GOT3 (cell line): ENCODE data around the gene MCM5.
A peak's percentile ranks its signal among the peaks of the same experiment; 100 is the strongest.
"Not testable (repeated sequence)": the region's sequence is repeated elsewhere in the genome, so short reads cannot be mapped to it uniquely, and the experiment has no call there.

Source experiments
- DNase-seq: peaks from one replicate; lab custom pipeline; 2025; ENCODE audit warnings: mixed read lengths; lab: John Stamatoyannopoulos, UW

The MCM5 gene

GRCh38 chr22:35399678-35400500, at the start of gene MCM5:
MCM5 (plus strand) TSS chr22:35400140; CDS start chr22:35400439, 299 bp downstream.
- peak; percentile 81 for DNase-seq

DNA sequence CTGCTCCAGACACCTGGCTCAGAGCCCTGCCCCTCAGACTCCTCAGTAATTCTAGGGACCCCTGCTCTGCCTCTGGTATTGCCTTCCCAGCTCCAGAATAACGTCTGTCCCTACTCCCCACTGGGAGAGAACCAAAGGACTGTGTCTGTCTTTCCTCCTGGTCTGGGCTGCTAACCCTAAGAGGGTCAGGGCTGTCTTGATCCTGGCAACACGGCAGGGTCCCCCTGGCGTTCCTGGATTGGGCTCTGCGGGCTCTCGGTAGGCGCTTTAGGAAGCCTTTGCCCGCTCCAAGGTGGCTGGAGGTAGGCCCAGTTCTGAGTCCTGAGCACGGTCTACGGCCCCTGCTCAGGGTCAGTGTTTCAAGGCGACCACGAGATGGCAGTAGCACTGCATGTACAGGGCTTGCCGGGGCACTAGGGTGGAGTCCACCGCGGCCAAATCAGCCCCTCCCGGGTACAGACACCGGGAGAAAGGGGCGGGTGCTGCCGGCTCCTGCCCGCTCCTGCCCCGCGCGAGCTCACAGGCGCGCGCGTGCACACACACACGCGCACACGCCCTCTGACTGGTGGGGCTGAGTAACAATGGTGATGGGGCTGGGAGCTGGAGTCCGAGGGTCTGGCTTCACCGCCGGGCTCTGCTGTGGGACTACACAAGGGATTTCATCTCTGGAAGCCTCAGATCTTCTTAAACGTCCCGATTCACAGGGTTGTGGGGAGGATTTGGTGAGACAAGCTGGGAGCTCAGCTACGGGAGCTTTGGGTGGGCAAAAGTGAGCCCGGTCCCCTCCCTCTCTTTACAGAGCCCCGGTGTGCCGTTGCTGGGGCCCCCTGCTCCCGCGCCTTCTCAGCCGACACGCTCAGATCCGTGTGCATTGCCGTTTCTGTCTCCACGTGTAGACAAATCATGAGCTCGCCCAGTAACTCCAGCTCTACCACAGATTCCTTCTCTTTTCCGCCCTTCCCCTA, 49.1 kb upstream of the MCM5 start:
- DNase-seq: peak; percentile 84

GRCh38 chr22:35352214-35353111, 47.5 kb upstream of the MCM5 start:
- DNase-seq: no peak

DNA sequence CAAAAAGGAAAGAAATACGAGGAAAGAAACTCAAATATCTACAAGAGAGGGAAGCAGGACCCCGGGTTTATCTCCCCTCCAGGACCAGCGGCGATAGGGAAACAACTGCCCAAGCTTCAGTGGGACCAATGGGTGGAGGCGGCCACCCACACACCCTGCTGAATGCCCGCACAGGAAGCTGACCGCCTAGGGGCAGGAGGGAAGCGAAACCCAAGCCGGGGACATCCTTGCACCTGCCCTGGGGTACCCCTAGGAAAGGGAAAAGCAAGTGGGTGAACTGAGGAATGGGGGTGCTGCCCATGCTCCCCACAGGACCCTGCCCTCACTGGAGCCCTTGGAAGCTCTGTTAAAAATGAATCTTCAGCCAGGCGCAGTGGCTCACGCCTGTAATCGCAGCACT, 46.6 kb upstream of the MCM5 start:
- no peak for DNase-seq

DNA sequence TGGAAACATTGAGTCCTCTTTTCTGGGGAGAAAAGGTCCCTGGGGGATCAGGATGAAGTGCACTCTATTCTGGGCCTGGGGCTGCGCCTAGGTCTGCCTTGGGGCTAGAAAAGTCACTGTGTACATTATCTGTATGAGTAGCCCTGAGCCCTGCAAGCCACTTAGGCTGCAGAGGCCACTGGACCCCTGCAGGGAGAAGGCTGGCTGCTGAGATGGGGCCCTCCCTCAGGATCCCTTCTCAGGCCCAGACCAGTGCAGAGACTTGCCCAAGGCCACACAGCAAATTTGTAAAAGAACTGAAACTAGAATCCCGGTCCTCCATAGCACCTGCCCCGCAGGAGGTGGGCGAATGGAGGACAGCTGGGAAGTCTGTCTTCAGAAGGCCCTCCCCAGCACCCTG, 45.9 kb upstream of the MCM5 start:
- DNase-seq: no peak

GRCh38 chr22:35357883-35358621, 41.9 kb upstream of the MCM5 start:
- no peak for DNase-seq

DNA sequence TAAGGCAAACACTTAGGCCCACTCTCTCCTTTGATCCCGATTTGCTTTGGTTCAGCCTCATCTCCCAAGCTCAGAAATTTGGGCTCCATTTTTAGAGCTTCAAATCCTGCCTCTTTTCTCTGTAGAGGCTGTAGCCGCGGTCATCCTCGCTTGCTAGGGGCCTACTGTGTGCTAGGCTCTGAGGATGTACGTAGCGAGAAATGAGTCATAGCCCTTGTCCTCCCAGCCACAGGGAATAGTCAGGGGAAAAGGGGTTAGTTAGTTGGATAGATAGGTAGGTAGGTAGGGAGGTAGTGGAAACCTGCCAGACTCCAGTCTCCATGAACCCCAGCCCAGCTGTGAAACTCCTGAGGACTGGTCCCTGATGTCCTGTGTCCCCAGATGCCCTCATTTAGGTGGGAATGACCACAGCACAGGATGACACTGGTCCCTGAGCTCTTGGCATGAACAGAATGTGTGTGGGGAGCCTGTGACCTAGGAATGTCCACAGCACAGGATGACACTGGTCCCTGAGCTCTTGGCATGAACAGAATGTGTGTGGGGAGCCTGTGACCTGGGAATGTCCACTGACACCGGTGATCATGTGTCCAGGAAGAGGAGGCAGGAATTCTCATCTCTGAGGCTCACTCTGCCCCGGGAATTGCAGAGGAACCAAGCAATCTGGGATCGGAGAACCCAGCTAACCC, 40.4 kb upstream of the MCM5 start:
- DNase-seq: no peak

DNA sequence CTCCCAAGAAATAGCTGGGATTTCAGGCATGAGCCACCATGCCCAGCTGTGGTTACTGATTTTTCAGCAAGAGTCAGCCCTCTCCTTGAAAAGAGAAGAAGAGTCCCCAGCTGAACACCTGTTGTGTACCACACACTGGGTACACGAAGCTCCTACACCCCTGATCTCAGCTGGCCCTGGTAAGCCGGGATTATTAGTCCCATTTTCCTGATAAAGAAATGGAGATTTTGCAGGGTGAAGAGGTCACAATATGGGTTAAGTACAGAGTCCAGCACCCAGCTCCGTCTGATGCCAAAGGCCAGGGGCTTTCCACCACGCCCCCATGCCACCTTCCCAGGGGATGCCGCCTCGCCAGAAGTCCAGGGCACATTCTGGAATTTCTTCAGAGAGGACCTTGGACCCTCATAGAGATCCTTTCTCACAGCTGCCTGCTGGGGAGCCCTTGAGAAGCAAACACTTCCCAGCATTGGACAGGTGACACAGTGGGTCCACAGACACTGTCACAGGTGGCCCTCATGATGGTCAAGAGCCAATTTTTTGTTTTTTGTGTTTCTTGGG, 38.9 kb upstream of the MCM5 start:
- no peak for DNase-seq

DNA sequence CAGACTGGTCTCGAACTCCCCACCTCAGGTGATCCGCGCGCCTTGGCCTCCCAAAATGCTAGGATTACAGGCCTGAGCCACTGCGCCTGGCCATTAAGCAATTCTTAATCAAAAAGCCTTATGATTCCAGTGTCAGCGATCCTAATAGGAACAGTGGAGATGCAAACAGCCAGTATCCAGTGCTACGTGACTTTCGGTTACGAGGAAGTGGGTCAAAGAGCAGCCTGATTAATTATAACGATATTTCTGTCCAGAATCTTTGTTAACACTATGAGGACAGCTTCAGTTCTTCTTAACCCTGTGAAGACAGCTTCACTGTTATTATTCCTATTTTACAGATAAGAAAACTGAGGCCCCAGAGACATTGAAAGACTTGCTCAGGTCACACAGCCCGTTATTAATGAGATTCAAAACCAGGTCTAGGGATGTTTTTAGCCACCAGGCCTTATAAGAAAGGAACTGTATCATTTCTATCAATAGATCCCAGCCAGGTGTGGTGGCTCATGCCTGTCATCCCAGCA, 36.3 kb upstream of the MCM5 start:
- no peak for DNase-seq

DNA sequence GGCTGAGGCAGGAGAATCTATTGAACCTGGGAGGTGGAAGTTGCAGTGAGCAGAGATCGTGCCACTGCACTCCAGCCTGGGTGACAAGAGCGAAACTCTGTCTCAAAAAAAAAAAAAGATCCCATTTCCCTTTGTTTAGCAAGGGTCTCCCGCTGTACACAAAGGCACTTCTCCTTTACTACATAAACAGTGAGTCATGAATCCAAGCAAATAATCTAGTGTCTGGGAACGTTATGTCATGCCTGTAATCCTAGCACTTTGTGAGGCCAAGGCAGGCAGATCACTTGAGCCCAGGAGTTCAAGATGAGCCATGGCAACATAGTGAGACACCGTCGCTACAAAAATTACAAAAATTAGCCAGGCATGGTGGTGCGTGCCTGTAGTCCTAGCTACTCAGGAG, 35.7 kb upstream of the MCM5 start:
- not testable (repeated sequence) for DNase-seq

- DNase-seq: no peak
These were observed 32.5 kb upstream of the MCM5 start for GRCh38 chr22:35367331-35367886.

- DNase-seq: no peak
These were observed 31.6 kb upstream of the MCM5 start for GRCh38 chr22:35368386-35368785.

GRCh38 chr22:35369996-35370395, 29.9 kb upstream of the MCM5 start:
- DNase-seq: no peak

GRCh38 chr22:35373781-35374180, 26.2 kb upstream of the MCM5 start:
- DNase-seq: no peak

DNA sequence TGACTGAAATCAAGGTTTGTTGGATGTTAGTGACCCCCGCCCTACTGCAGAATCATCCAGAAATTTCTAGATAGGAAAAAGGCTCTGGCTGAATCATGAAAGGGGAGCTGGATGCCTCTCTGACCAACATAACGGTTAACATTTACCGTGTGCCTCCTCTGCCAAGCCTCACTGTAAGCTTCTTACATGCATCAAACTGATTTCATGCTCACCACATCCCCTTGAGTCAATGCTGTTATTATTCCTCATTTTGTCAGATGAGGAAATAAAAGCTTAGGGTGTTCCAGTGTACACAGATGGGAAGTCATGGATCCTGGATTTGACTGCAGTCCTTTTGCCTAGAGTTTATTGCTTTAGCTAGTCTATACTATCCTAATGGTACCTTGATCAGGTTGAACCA, 24.9 kb upstream of the MCM5 start:
- no peak for DNase-seq

- no peak for DNase-seq
These were observed 24.4 kb upstream of the MCM5 start for GRCh38 chr22:35375526-35375925.

DNA sequence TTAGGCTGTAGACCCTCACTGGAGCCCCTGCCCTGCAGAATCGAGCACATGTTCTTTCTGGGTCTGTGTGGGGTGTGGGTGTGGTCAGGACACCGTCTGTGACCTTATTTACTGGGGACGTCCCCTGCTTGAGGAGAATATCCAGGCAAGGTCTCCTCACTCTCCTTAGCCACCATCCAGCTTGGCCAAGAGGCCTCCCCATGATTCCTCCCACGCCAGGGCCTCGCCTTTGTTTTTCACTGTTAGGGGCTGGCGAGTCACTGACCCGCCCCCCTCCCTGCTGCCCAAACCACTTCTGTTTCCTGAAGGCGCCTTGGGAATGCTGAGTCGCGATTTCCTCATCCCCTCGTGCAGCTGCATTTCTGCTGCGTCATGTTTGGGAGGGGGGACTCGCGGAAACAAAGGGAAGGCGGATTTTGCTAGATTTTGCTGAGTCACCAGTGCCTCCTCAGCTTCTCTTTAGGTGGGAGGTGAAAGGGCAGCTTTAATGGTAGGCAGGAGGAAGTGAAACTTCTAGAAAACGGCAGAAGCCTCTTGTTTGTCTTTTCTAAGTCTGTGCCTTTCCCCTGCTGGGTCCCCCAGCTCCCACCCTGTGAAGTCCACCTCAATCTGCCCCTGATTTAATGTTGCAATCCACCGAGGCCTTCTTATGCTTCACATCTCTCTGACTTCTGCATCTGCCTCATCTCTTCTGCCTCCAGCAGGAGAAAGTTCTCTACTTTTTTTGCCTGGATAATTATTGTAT, 23.0 kb upstream of the MCM5 start:
- DNase-seq: peak; percentile 73

DNA sequence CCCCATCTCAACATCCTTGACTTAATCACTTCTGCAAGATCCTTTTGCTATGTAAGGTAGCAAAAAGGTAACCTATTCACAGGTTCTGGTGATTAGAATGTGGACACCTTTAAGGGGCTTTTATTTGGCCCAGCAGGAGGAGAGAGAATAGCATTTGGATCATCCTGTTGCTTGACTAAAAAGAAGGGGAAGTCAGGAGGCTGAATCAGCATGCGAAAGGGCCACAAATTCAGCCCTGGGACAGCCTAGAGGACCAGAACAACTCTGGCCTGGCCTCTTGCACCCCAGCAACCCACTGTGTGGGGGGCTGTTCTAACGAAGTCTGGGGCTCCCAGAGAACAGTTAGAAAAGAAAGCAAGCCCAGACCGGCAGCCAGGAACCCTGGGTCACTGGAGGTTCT, 22.2 kb upstream of the MCM5 start:
- DNase-seq: no peak

DNA sequence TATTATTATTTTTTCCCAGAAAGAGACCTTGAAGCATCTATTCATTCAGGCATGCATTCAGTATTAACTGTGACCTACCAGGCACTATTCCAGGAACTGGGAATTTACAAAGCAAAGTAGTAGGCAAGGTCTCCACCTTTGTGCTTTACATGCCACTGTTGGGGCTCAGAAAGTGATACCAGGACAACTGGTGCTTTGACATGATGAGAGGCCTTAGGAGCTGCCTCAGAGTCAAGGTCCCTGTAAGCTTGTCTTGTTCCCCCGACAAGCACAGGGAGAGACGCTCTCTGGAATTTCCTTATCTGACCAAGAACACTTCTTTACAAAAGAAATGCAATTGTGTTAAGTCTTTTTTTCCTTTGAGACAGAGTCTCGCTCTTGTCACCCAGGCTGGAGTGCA, 21.3 kb upstream of the MCM5 start:
- DNase-seq: no peak
